Right lobe of liver (tissue), 4 donors: ENCODE data around the gene PTPRN2.

Experiments used
- POLR2A ChIP-seq: fragments of 450-650 bp; IDR thresholded peaks from one replicate; pipeline ENCODE4 v1.6.1; 2017; ENCODE audit warnings: antibody characterized with exemption, mild to moderate bottlenecking
- TF ChIP-seq, protein P1 (sequence below), 4 donors: fragments of 200-600 bp in 3 of 4; fragments of 450-650 bp in 1 of 4; IDR thresholded peaks; one replicate each; pipeline versions ENCODE4 v1.5.1 to v1.8.0; 2016 to 2022; ENCODE audit warnings: antibody characterized with exemption in 4 of 4, mild to moderate bottlenecking in 2 of 4
- donor health status: DM: no; HTN: no; CAD: no.
- donor health status: DM: no; HTN: no; CAD: no.
- donor health status: DM: no; HTN: yes; CAD: no.

DNA sequence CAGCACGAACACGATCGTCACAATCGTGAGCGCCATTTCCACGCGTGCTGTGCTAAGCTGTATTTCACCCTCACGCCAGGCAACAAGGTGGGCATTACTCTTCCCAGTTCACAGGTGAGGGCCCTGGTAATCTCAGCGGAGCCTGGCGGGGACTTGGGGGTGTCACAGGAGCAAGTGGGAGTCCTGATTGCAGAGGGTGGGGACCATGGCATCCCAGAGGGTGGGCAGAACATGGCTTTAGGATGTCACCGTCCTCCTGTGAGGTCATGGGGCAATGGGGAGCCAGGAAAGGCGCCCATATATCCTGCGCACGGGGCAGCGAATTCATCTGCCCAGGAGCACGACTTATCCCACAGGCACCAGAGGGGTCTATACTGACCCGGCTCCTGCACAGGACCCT is 761.1 kb downstream of the PTPRN2 start:
- TF ChIP-seq, protein P1, sequence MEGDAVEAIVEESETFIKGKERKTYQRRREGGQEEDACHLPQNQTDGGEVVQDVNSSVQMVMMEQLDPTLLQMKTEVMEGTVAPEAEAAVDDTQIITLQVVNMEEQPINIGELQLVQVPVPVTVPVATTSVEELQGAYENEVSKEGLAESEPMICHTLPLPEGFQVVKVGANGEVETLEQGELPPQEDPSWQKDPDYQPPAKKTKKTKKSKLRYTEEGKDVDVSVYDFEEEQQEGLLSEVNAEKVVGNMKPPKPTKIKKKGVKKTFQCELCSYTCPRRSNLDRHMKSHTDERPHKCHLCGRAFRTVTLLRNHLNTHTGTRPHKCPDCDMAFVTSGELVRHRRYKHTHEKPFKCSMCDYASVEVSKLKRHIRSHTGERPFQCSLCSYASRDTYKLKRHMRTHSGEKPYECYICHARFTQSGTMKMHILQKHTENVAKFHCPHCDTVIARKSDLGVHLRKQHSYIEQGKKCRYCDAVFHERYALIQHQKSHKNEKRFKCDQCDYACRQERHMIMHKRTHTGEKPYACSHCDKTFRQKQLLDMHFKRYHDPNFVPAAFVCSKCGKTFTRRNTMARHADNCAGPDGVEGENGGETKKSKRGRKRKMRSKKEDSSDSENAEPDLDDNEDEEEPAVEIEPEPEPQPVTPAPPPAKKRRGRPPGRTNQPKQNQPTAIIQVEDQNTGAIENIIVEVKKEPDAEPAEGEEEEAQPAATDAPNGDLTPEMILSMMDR (IDR thresholded peaks at IDR 0.05) = no peak
- no peak for TF ChIP-seq POLR2A
